ENCODE results near the gene CDH8. TPM values are rescaled to one million over a fixed set of nuclear protein-coding genes. Genes with fewer than 3 reads are reported as not detected.

Gene CDH8
- total and polyA plus RNA-seq, 2 donors (not counting 1 experiment from before 2014, with no cell fraction given) = not detected

DNA sequence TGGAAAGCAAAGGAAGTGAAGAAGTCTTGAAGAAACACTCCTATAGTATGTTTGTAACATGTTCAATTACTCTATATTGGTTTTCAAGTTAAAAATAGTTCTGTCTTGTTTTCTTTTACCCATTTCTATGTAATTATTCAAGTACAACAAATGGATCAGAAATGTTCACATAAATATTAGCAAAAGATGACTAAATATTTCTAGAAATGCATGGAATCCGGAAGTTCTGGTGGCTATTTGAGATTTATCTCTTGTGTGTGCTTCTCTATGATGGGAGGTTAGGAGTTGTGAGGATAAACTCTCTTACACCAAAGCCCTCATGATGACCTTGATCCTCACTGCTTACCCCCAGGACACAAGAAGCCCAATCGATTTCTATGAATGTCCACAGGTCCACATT lies 237.5 kb downstream of the CDH8 start:
- Mint-ChIP-seq H3K27me3 (no peaks in the 10 kb centered on the region), H3K27ac (no peak overlapping the region), H3K9me3 (ENCODE audit: insufficient read depth) (peaks cover 4% of the 10 kb centered on the region), H3K4me3 (no peak overlapping the region), H3K4me1 (no peaks in the 10 kb centered on the region)
- H3K27ac ChIP-seq (ENCODE audit: low read length in 2 of 2) = no peak overlapping the region
- no peaks in the 10 kb centered on the region for H4K20me1 ChIP-seq (ENCODE audit: control insufficient read depth, insufficient read depth, low read length, poor library complexity, severe bottlenecking)
- no peak overlapping the region for H3K4me2 ChIP-seq (replicated peaks; ENCODE audit: low read depth, low read length, poor library complexity, severe bottlenecking)
- intact Hi-C loops (cut with micrococcal nuclease) = no loop called here
- DNase-seq (no peak), ATAC-seq (ENCODE audit: low read depth) (no peak)
- no CpG with 5 or more reads among the region's 2 CpGs for whole genome bisulfite sequencing (ENCODE audit: insufficient coverage)
- H3K9ac ChIP-seq (ENCODE audit: low read length) = no peak overlapping the region
- H3K36me3 ChIP-seq (replicated peaks in 1 of 2; ENCODE audit: control extremely low read depth in 1 of 2, control insufficient read depth in 1 of 2, extremely low read depth in 1 of 2, insufficient read depth in 2 of 2, low read length in 1 of 2) = no peaks in the 10 kb centered on the region
- no peaks in the 10 kb centered on the region for H3K79me2 ChIP-seq (ENCODE audit: control insufficient read depth, insufficient read depth, low read length)
- CTCF ChIA-PET = no interaction called here
- no peak overlapping the region for H3K4me3 ChIP-seq (ENCODE audit: control extremely low read depth in 1 of 5, extremely low read depth in 1 of 5, insufficient read depth in 1 of 5, low read depth in 2 of 5, low read length in 4 of 5)
- POLR2A ChIA-PET = no interaction called here
- H2AFZ ChIP-seq (ENCODE audit: insufficient read depth, low read depth, low read length, poor library complexity, severe bottlenecking) = no peak overlapping the region
- H3K4me1 ChIP-seq (ENCODE audit: control insufficient read depth in 2 of 2, insufficient read depth in 2 of 2, low read length in 2 of 2) = no peaks in the 10 kb centered on the region
- H3K27me3 ChIP-seq (replicated peaks in 1 of 4; ENCODE audit: control extremely low read depth in 1 of 4, control insufficient read depth in 3 of 4, insufficient read depth in 4 of 4, low read length in 3 of 4) = no peaks in the 10 kb centered on the region
- no peaks in the 10 kb centered on the region for H3K9me3 ChIP-seq (ENCODE audit: control extremely low read depth in 1 of 3, control insufficient read depth in 2 of 3, insufficient read depth in 1 of 3, low read length in 2 of 3)
- TF ChIP-seq EZH2 (IDR thresholded peaks at IDR 0.05; ENCODE audit: borderline replicate concordance, insufficient read depth, low read depth, low read length, poor library complexity, severe bottlenecking) (no peak), CTCF (IDR thresholded peaks at IDR 0.05) (no peak)

GRCh38 chr16:61797961-61798507 lies 238.2 kb downstream of the CDH8 start:
- Mint-ChIP-seq H3K4me1 (no peaks in the 10 kb centered on the region), H3K27ac (no peak overlapping the region), H3K9me3 (ENCODE audit: insufficient read depth) (peaks cover 4% of the 10 kb centered on the region), H3K4me3 (no peak overlapping the region), H3K27me3 (no peaks in the 10 kb centered on the region)
- Histone ChIP-seq H3K4me3 (ENCODE audit: control extremely low read depth in 1 of 5, extremely low read depth in 1 of 5, insufficient read depth in 1 of 5, low read depth in 2 of 5, low read length in 4 of 5) (no peak overlapping the region), H3K27me3 (replicated peaks in 1 of 4; ENCODE audit: control extremely low read depth in 1 of 4, control insufficient read depth in 3 of 4, insufficient read depth in 4 of 4, low read length in 3 of 4) (no peaks in the 10 kb centered on the region), H2AFZ (ENCODE audit: insufficient read depth, low read depth, low read length, poor library complexity, severe bottlenecking) (no peak overlapping the region), H3K27ac (ENCODE audit: low read length in 2 of 2) (no peak overlapping the region), H3K36me3 (replicated peaks in 1 of 2; ENCODE audit: control extremely low read depth in 1 of 2, control insufficient read depth in 1 of 2, extremely low read depth in 1 of 2, insufficient read depth in 2 of 2, low read length in 1 of 2) (no peaks in the 10 kb centered on the region), H3K4me1 (ENCODE audit: control insufficient read depth in 2 of 2, insufficient read depth in 2 of 2, low read length in 2 of 2) (no peaks in the 10 kb centered on the region), H3K9ac (ENCODE audit: low read length) (no peak overlapping the region), H3K4me2 (replicated peaks; ENCODE audit: low read depth, low read length, poor library complexity, severe bottlenecking) (no peak overlapping the region), H3K9me3 (ENCODE audit: control extremely low read depth in 1 of 3, control insufficient read depth in 2 of 3, insufficient read depth in 1 of 3, low read length in 2 of 3) (no peaks in the 10 kb centered on the region), H4K20me1 (ENCODE audit: control insufficient read depth, insufficient read depth, low read length, poor library complexity, severe bottlenecking) (no peaks in the 10 kb centered on the region), H3K79me2 (ENCODE audit: control insufficient read depth, insufficient read depth, low read length) (no peaks in the 10 kb centered on the region)
- CTCF ChIA-PET = no interaction called here
- TF ChIP-seq CTCF (IDR thresholded peaks at IDR 0.05) (no peak), EZH2 (IDR thresholded peaks at IDR 0.05; ENCODE audit: borderline replicate concordance, insufficient read depth, low read depth, low read length, poor library complexity, severe bottlenecking) (no peak)
- DNase-seq (no peak), ATAC-seq (ENCODE audit: low read depth) (no peak)
- WGBS (ENCODE audit: insufficient coverage) = no CpG with 5 or more reads among the region's 1 CpG
- intact Hi-C loops (cut with micrococcal nuclease) = no loop called here
- POLR2A ChIA-PET = no interaction called here
